Mucosa of descending colon (tissue), 3 donors: Measurements from ENCODE around the gene CD69. TPM values are rescaled to one million over a fixed set of nuclear protein-coding genes. Genes with fewer than 3 reads are reported as not detected.
"Not testable (repeated sequence)": the region's sequence is repeated elsewhere in the genome, so short reads cannot be mapped to it uniquely, and the experiment has no call there.

Source experiments
- ATAC-seq: fragments of 200-7000 bp; cut with Tn5 transposase; one replicate; pipeline ENCODE4 v1.9.1; 2020; ENCODE audit warnings: mild to moderate bottlenecking, moderate library complexity
- DNase-seq, 3 donors: peaks; one replicate each; pipeline ENCODE4 v3.0.0-alpha.2; 2020
- H3K36me3 ChIP-seq: fragments of 200-600 bp; one replicate; pipeline ENCODE4 v1.8.0; 2021; ENCODE audit warnings: low read depth, mild to moderate bottlenecking
- H3K4me1 ChIP-seq: fragments of 200-600 bp; one replicate; pipeline ENCODE4 v1.8.0; 2021; ENCODE audit warnings: low read depth, mild to moderate bottlenecking
- H3K4me3 ChIP-seq: fragments of 200-600 bp; one replicate; pipeline ENCODE4 v1.8.0; 2021; ENCODE audit warnings: mild to moderate bottlenecking
- H3K9me3 ChIP-seq: fragments of 200-600 bp; one replicate; pipeline ENCODE4 v1.8.0; 2021; ENCODE audit warnings: mild to moderate bottlenecking
- intact Hi-C, 2 donors: fragments of 100-400 bp; cut with DNase I in 1 of 2; cut with micrococcal nuclease in 1 of 2; formaldehyde crosslinking; loops; one replicate each; pipeline versions ENCODE4 v1.11.0 to v1.11.1; 2022; cut with DNase I, micrococcal nuclease
- total RNA-seq, 3 donors: library from RNA; stranded (reverse); fragmentation: NEBNext Ultra II Directional in 2 of 3; extraction: Animal tissue kit (Norgen Biotek cat#: 25700) in 2 of 3; gene quantifications; one replicate each; pipeline versions ENCODE4 v1.2.1 to v1.2.4, GENCODE V29; 2021 to 2023
- TF ChIP-seq, protein P1 (sequence below): fragments of 200-600 bp; IDR thresholded peaks from one replicate; pipeline ENCODE4 v1.8.0; 2022; ENCODE audit warnings: antibody characterized with exemption, mild to moderate bottlenecking
- donor health status: DM: no; HTN: no; CAD: no; lungs with moderate emphysema.
- donor health status: DM: no; HTN: no; CAD: no.
- donor health status: DM: no; HTN: yes; CAD: no.

The CD69 gene
- total RNA-seq, 3 donors from 2014 or later = 2.4 to 4.7 (median 3.2) TPM

DNA sequence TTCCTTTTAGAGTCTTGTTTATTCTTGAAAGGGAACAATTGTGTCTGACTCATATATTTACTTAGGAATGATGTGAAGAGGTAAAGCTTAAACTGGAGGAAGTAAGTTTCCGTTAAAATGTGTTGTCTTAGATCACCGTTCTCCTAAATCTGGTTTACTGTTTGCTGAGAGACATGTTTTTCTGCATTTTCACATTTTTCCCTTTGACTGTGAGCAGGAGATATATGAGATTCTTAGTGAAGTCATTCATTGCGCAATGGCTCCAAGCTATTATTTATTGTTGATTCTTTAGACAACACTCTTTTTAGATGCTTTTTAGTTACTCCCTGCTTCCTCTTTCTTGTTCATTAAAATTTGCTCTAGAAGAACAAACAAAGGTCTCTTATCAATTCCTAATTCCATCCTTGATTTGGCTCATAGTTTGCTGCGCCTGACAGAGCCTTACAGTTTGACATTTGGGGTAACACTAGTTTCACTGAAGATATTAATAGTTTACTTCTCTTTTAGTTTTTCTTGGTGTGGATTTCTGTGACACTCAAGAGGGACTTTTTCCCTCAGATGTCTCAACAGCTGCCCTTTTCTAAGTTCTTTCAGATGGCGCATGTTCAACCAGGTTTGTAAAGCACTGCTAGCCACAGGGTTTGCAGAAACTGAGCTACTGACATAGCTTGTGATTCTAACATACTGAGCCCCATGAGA, 39.2 kb downstream of the CD69 start:
- intact Hi-C loops = no loop called here
- no peaks in the 10 kb centered on the region for H3K4me1 ChIP-seq
- no peak overlapping the region for H3K4me3 ChIP-seq
- peak; percentile 60 for ATAC-seq
- DNase-seq = no peak
- H3K9me3 ChIP-seq = no peaks in the 10 kb centered on the region
- TF ChIP-seq, protein P1, sequence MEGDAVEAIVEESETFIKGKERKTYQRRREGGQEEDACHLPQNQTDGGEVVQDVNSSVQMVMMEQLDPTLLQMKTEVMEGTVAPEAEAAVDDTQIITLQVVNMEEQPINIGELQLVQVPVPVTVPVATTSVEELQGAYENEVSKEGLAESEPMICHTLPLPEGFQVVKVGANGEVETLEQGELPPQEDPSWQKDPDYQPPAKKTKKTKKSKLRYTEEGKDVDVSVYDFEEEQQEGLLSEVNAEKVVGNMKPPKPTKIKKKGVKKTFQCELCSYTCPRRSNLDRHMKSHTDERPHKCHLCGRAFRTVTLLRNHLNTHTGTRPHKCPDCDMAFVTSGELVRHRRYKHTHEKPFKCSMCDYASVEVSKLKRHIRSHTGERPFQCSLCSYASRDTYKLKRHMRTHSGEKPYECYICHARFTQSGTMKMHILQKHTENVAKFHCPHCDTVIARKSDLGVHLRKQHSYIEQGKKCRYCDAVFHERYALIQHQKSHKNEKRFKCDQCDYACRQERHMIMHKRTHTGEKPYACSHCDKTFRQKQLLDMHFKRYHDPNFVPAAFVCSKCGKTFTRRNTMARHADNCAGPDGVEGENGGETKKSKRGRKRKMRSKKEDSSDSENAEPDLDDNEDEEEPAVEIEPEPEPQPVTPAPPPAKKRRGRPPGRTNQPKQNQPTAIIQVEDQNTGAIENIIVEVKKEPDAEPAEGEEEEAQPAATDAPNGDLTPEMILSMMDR = no peak
- H3K36me3 ChIP-seq = no peaks in the 10 kb centered on the region

DNA sequence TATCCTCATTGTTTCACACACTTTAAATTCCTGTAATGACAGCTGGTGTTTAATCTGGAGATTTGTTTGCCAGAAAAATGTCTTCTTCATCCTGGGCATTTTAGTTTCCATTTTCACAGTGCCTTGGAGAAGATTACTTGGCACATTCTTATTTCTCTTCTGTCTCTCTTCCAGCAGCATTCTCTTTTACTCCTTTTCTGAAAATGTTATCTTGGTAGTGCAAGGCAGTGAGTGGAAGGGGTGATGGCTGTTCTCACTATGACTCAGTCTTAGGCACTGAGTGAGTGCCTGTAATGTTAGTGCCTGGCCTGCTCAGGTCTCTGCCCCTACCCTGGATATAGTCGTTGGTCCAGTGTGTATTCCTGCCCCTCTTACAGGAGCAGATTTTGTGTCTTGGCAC, 40.9 kb downstream of the CD69 start:
- no peak for DNase-seq
- H3K4me3 ChIP-seq = no peak overlapping the region
- TF ChIP-seq, protein P1 = no peak
- intact Hi-C loops = no loop called here
- no peaks in the 10 kb centered on the region for H3K9me3 ChIP-seq
- H3K4me1 ChIP-seq = no peaks in the 10 kb centered on the region
- H3K36me3 ChIP-seq = no peaks in the 10 kb centered on the region
- ATAC-seq = no peak

DNA sequence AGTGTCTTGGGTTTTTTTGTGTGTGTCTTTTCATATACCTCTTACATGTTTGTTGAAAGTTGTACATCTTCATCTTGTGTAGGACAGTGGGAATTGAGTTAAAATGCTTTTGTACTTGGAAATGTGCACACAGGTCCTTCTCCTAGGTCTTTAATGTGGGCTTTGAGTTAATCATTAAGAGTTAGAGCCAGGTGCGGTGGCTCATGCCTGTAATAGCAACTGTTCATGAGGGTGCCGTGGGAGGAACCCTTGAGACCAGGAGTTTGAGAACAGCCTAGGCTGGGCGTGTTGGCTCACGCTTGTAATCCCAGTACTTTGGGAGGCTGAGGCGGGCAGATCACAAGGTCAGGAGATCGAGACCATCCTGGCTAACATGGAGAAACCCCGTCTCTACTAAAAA, 41.7 kb downstream of the CD69 start:
- Histone ChIP-seq H3K4me1 (no peaks in the 10 kb centered on the region), H3K9me3 (no peaks in the 10 kb centered on the region), H3K36me3 (no peaks in the 10 kb centered on the region), H3K4me3 (no peak overlapping the region)
- DNase-seq (no peak), ATAC-seq (no peak)
- TF ChIP-seq, protein P1 = no peak
- intact Hi-C loops = no loop called here

DNA sequence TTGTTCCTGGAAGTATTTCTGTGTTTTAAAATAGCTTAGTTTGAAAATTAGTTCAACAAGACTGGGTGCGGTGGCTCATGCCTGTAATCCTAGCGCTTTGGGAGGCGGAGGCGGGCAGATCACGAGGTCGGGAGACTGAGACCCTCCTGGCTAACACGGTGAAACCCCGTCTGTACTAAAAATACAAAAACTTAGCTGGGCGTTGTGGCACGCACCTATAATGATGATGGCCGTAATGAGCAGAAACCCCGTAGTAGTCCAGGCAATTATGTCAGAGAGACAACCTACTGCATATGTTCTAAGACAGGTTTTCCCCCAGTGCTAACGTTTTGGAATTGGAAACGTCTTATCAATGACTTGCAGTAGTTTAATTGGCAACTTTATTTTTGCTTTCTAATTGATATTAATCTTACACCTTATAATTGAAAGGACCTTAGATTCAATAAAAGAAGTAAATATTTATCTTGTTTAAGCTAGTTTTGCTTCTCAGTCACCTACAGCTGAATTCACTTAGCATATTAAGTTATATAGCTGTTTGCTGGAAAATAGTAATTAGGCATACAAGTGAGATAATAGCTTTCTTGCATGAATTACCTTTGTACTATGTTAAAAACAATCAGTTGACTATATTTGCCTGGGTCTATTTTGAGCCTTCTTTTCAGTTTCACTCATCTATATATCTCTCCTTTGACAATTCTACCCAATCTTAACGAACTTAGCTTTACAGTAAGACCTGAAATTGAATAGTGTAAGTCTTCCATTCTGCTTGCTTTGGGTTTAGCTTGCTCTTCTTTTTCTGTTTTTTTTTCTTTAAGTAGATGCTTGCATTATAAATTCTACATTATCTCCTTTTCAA, 43.4 kb downstream of the CD69 start:
- TF ChIP-seq, protein P1 = no peak
- no peaks in the 10 kb centered on the region for H3K9me3 ChIP-seq
- H3K4me3 ChIP-seq = no peak overlapping the region
- no peaks in the 10 kb centered on the region for H3K36me3 ChIP-seq
- ATAC-seq = no peak
- intact Hi-C loops = no loop called here
- H3K4me1 ChIP-seq = no peaks in the 10 kb centered on the region
- no peak for DNase-seq

GRCh38 chr12:9713032-9713558, 47.6 kb downstream of the CD69 start:
- DNase-seq, H3K36me3 ChIP-seq, H3K4me1 ChIP-seq, H3K4me3 ChIP-seq, intact Hi-C loops, H3K9me3 ChIP-seq: not testable (repeated sequence)
- peak; percentile 42 for ATAC-seq

GRCh38 chr12:9711664-9712063, 49.0 kb downstream of the CD69 start:
- no peaks in the 10 kb centered on the region for H3K36me3 ChIP-seq
- H3K4me3 ChIP-seq = no peak overlapping the region
- ATAC-seq = no peak
- TF ChIP-seq, protein P1 = no peak
- no peaks in the 10 kb centered on the region for H3K4me1 ChIP-seq
- intact Hi-C loops = no loop called here
- H3K9me3 ChIP-seq = no peaks in the 10 kb centered on the region
- no peak for DNase-seq
